CD4-positive, alpha-beta memory T cell (primary cell): ENCODE measurements around the gene ADAMTSL1. TPM values are rescaled to one million over a fixed set of nuclear protein-coding genes. Genes with fewer than 3 reads are reported as not detected.

Source experiments
- CTCF ChIA-PET: fragments of 350-600 bp; sonication (Branson Sonifier 250); formaldehyde crosslinking; loops from one replicate; lab custom pipeline; 2021; ENCODE audit warnings: inconsistent platforms; ENCODE audit not compliant: partially characterized antibody; lab: Charles Lee
- POLR2A ChIA-PET: fragments of 350-600 bp; sonication (Branson Sonifier 250); formaldehyde crosslinking; loops from one replicate; lab custom pipeline; 2021; ENCODE audit not compliant: partially characterized antibody; lab: Charles Lee
- DNase-seq, 5 donors: peaks; one replicate each; pipeline versions ENCODE4 v3.0.0 to v3.0.0-alpha.2; 2020 to 2022; ENCODE audit warnings: mixed read lengths in 1 of 5
- H3K27ac ChIP-seq: one replicate; pipeline ENCODE4 v1.7.0; 2013; ENCODE audit warnings: low read depth, low read length
- H3K27me3 ChIP-seq: 2 replicates; pipeline ENCODE4 v1.7.0; 2013; ENCODE audit warnings: mild to moderate bottlenecking, low read length, moderate library complexity; ENCODE audit not compliant: insufficient read depth
- H3K36me3 ChIP-seq: 2 replicates; pipeline ENCODE4 v1.7.0; 2013; ENCODE audit warnings: mild to moderate bottlenecking, low read length, moderate library complexity; ENCODE audit not compliant: insufficient read depth
- H3K4me1 ChIP-seq: 2 replicates; pipeline ENCODE4 v1.7.0; 2013; ENCODE audit warnings: mild to moderate bottlenecking, low read length, moderate library complexity; ENCODE audit not compliant: insufficient read depth
- H3K4me3 ChIP-seq, 2 donors: one replicate each; pipeline ENCODE4 v1.7.0; 2013; ENCODE audit warnings: low read length in 2 of 2, mild to moderate bottlenecking in 1 of 2
- H3K9me3 ChIP-seq, 2 donors: one replicate each; pipeline ENCODE4 v1.7.0; 2013; ENCODE audit warnings: low read length in 2 of 2, control low read depth in 1 of 2; ENCODE audit not compliant: control insufficient read depth in 1 of 2
- H3K27ac Mint-ChIP-seq, 7 donors: one replicate each; pipeline ENCODE4 v1.8.0; 2020 to 2021; ENCODE audit warnings: mixed read lengths in 7 of 7, mild to moderate bottlenecking in 6 of 7, inconsistent platforms in 3 of 7, moderate library complexity in 3 of 7
- H3K27me3 Mint-ChIP-seq, 2 donors: one replicate each; pipeline ENCODE4 v1.8.0; 2020 to 2021; ENCODE audit warnings: mixed read lengths in 2 of 2
- H3K36me3 Mint-ChIP-seq, 2 donors: one replicate each; pipeline ENCODE4 v1.8.0; 2020 to 2021; ENCODE audit warnings: mixed read lengths in 2 of 2, inconsistent platforms in 1 of 2, mild to moderate bottlenecking in 1 of 2
- H3K4me1 Mint-ChIP-seq, 4 donors: one replicate each; pipeline ENCODE4 v1.8.0; 2020 to 2021; ENCODE audit warnings: mixed read lengths in 4 of 4, mild to moderate bottlenecking in 1 of 4
- H3K4me3 Mint-ChIP-seq, 8 donors: one replicate each; pipeline ENCODE4 v1.8.0; 2020 to 2021; ENCODE audit warnings: mixed read lengths in 8 of 8, mild to moderate bottlenecking in 7 of 8, moderate library complexity in 6 of 8, inconsistent platforms in 3 of 8
- H3K9me3 Mint-ChIP-seq, 8 donors: one replicate each; pipeline ENCODE4 v1.8.0; 2020 to 2021; ENCODE audit warnings: mixed read lengths in 8 of 8, mild to moderate bottlenecking in 5 of 8, inconsistent platforms in 3 of 8, moderate library complexity in 1 of 8
- intact Hi-C: fragments of 100-400 bp; cut with micrococcal nuclease; formaldehyde crosslinking; loops from one replicate; pipeline ENCODE4 v1.15.1; 2023
- polyA plus RNA-seq, 2 donors: library from polyadenylated mRNA; unstranded; fragments of 300-500 nt; fragmentation: Illumina TruSeq; gene quantifications; one replicate each; pipeline ENCODE4 v1.2.3, GENCODE V29; 2021
- total RNA-seq, 2 experiments: library from RNA; stranded (reverse); gene quantifications; one replicate each; pipeline ENCODE4 v1.2.3, GENCODE V29; 2021

ADAMTSL1 gene
- total and polyA plus RNA-seq, 4 experiments from 2014 or later = not detected

DNA sequence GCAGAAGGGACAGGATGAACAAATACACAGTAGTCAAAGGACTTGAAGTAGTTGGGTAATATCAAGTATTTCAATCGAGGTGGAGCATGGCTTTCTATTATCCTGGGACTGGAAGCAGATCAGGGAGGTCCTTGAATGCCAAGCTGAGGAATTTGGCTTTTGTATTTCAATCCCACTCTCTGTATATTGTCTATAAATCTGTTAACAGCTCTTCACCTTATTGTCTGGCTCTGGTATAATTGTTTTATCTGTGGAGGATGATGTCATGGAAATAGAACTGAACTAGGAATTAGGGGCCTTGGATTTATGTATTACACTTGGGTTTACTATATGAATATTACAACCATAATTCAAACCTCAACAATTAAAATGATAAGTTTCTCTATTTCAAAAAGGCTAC is 6.3 kb upstream of the ADAMTSL1 start:
- no peaks in the 10 kb centered on the region for H3K4me1 Mint-ChIP-seq
- intact Hi-C loops = no loop called here
- no peaks in the 10 kb centered on the region for H3K27me3 ChIP-seq
- H3K36me3 Mint-ChIP-seq = no peaks in the 10 kb centered on the region
- no peaks in the 10 kb centered on the region for H3K36me3 ChIP-seq
- H3K27ac ChIP-seq = no peak overlapping the region
- no peak for DNase-seq
- POLR2A ChIA-PET = no interaction called here
- H3K9me3 ChIP-seq = no peaks in the 10 kb centered on the region
- peaks cover 0 to 13% (median 0%) of the 10 kb centered on the region in 8 donors for H3K9me3 Mint-ChIP-seq
- no peaks in the 10 kb centered on the region for H3K4me1 ChIP-seq
- no peak overlapping the region for H3K4me3 ChIP-seq
- no peak overlapping the region for H3K27ac Mint-ChIP-seq
- H3K4me3 Mint-ChIP-seq = no peak overlapping the region
- CTCF ChIA-PET = no interaction called here
- H3K27me3 Mint-ChIP-seq = peaks cover 2 to 4% of the 10 kb centered on the region in 2 donors

DNA sequence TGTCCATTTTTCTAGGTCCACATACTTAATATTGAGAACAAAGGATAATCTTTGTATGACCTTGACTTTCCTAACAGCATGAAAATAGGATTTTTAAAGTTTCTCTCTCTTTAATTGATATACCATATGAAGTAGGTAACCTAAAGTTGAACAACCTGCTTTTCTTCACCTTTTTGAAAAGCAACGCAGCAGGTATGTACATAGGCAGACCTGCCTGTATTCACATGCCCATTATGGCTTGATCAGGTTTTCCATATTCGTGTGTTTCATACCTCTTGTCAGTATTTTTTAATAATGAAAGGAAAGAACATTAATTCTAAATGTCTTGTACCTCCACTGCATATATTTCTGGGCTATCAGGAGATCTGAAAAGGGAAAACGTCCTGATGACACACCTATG is 1.5 kb upstream of the ADAMTSL1 start:
- intact Hi-C loops = no loop called here
- H3K4me3 ChIP-seq = no peak overlapping the region
- no peaks in the 10 kb centered on the region for H3K9me3 ChIP-seq
- no peak overlapping the region for H3K27ac ChIP-seq
- no peaks in the 10 kb centered on the region for H3K36me3 ChIP-seq
- no peaks in the 10 kb centered on the region for H3K4me1 ChIP-seq
- no peak overlapping the region for H3K27ac Mint-ChIP-seq
- no peaks in the 10 kb centered on the region for H3K36me3 Mint-ChIP-seq
- CTCF ChIA-PET = interaction anchor here (0.6 to 1.7 kb wide), 2 partner anchors 29 to 161 kb away, joined by 3 to 4 read pairs; no protein-coding TSS in a partner anchor
- H3K4me3 Mint-ChIP-seq = no peak overlapping the region
- peaks cover 0 to 5% (median 0%) of the 10 kb centered on the region in 4 donors for H3K4me1 Mint-ChIP-seq
- H3K27me3 Mint-ChIP-seq = peaks cover 3 to 6% of the 10 kb centered on the region in 2 donors
- POLR2A ChIA-PET = no interaction called here
- no peak for DNase-seq
- no peaks in the 10 kb centered on the region for H3K27me3 ChIP-seq
- H3K9me3 Mint-ChIP-seq = peaks cover 0 to 9% (median 0%) of the 10 kb centered on the region in 8 donors

DNA sequence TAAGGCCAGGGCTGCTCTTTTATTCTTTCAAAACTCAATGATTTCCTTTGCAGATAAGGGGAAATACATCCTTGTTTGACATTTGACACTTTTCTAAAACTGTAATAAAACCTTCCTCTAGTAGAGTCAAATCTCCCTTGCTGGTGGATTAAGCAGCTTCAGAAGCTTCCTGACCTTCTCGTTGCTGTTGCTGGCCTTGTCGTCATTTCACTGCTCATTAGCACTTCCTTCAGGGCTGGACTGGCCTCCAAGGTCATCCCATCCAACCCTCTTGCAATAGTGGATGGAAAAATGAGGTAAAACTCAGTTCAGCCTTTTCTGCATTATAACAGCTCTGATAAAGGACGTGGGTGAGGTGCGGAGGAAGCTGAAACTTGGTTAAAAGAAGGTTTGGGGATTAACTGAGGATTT is 1.1 kb upstream of the ADAMTSL1 start:
- Mint-ChIP-seq H3K4me1 (peaks cover 0 to 5% (median 0%) of the 10 kb centered on the region in 4 donors), H3K36me3 (no peaks in the 10 kb centered on the region), H3K27me3 (peaks cover 3 to 9% of the 10 kb centered on the region in 2 donors), H3K27ac (no peak overlapping the region), H3K4me3 (no peak overlapping the region), H3K9me3 (peaks cover 0 to 9% (median 0%) of the 10 kb centered on the region in 8 donors)
- H3K4me3 ChIP-seq = no peak overlapping the region
- intact Hi-C loops = no loop called here
- no peaks in the 10 kb centered on the region for H3K9me3 ChIP-seq
- ChIA-PET CTCF (no interaction called here), POLR2A (no interaction called here)
- no peak overlapping the region for H3K27ac ChIP-seq
- no peaks in the 10 kb centered on the region for H3K27me3 ChIP-seq
- no peaks in the 10 kb centered on the region for H3K4me1 ChIP-seq
- H3K36me3 ChIP-seq = no peaks in the 10 kb centered on the region
- DNase-seq = no peak

DNA sequence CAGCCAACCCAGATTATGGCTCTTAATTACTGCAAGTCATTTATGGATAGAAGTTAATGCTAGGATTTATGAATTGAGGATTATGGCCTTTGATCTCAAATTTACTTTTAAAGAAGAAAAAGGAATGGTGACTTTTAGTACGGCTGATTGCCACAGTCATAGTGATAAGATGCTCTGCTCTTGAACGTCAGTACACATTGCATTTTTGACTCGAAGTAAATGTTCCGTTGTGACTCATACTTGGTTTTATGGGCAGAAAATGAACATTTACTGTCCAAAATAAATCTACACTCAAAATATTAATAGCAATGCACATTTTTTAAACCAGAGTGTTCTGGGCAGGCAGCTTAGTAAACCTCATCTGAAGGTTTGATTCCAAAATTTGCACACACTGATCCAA is 830 bp downstream of the ADAMTSL1 start:
- no peaks in the 10 kb centered on the region for H3K4me1 ChIP-seq
- H3K9me3 ChIP-seq = no peaks in the 10 kb centered on the region
- H3K4me1 Mint-ChIP-seq = peaks cover 0 to 5% (median 0%) of the 10 kb centered on the region in 4 donors
- POLR2A ChIA-PET = no interaction called here
- DNase-seq = no peak
- H3K4me3 ChIP-seq = no peak overlapping the region
- peaks cover 0 to 5% (median 0%) of the 10 kb centered on the region in 8 donors for H3K9me3 Mint-ChIP-seq
- peaks cover 2 to 9% of the 10 kb centered on the region in 2 donors for H3K27me3 Mint-ChIP-seq
- no peaks in the 10 kb centered on the region for H3K27me3 ChIP-seq
- intact Hi-C loops = no loop called here
- H3K27ac Mint-ChIP-seq = no peak overlapping the region
- no peak overlapping the region for H3K4me3 Mint-ChIP-seq
- no peaks in the 10 kb centered on the region for H3K36me3 Mint-ChIP-seq
- H3K27ac ChIP-seq = no peak overlapping the region
- H3K36me3 ChIP-seq = no peaks in the 10 kb centered on the region
- CTCF ChIA-PET = no interaction called here

DNA sequence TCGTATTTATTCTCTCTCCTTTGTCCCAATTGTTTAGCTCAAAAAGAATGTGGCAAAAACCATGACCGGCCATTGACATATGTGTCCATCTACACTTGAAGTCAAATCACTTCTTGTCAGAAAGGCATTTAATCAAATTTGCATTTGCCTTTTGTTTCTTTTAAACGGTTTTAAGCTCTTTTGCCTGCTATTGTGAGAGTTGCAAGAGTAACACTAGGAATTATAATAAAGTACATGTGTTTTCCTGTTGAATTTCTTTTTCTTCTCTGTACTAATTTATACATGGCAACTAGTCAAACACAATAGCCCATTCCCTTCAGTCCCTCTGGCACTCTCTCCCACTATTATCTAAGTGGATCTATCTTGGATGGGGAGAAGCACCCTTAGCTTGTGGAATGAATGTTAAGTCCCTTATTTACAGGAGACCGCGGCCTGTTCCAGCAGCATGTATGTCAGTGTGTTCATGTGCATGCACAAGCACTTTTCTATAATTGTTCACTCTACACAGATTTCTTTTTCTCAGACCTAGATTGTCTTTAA is 3.2 kb downstream of the ADAMTSL1 start:
- ChIA-PET CTCF (no interaction called here), POLR2A (no interaction called here)
- Mint-ChIP-seq H3K9me3 (no peaks in the 10 kb centered on the region), H3K27me3 (peaks cover 2 to 9% of the 10 kb centered on the region in 2 donors), H3K4me1 (peaks cover 0 to 5% (median 0%) of the 10 kb centered on the region in 4 donors), H3K27ac (no peak overlapping the region), H3K36me3 (no peaks in the 10 kb centered on the region), H3K4me3 (no peak overlapping the region)
- no peak for DNase-seq
- intact Hi-C loops = no loop called here
- H3K4me3 ChIP-seq = no peak overlapping the region
- H3K27me3 ChIP-seq = no peaks in the 10 kb centered on the region
- H3K4me1 ChIP-seq = no peaks in the 10 kb centered on the region
- no peak overlapping the region for H3K27ac ChIP-seq
- H3K36me3 ChIP-seq = no peaks in the 10 kb centered on the region
- no peaks in the 10 kb centered on the region for H3K9me3 ChIP-seq

DNA sequence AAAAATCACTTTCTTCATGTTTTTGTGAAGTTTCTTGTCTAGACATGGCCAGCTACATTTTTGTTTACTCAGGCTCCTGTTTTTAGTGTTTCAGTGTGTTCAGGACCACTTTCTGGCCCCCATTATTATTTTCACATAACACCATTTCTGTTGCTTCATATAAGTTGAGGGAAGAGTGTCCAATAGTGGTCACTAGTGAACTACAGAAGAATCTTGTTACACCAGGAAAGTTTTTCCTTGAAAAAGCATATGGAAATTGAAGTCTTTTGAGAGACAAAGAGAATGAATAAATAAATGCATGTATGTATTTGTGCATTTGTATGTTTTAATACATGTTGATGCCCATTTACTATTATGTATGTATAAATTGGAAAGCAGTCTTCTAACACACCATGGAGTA is 3.8 kb downstream of the ADAMTSL1 start:
- CTCF ChIA-PET = no interaction called here
- H3K9me3 Mint-ChIP-seq = no peaks in the 10 kb centered on the region
- Histone ChIP-seq H3K27me3 (no peaks in the 10 kb centered on the region), H3K4me3 (no peak overlapping the region), H3K36me3 (no peaks in the 10 kb centered on the region), H3K27ac (no peak overlapping the region), H3K9me3 (no peaks in the 10 kb centered on the region), H3K4me1 (no peaks in the 10 kb centered on the region)
- no peak for DNase-seq
- no peak overlapping the region for H3K4me3 Mint-ChIP-seq
- intact Hi-C loops = no loop called here
- peaks cover 2 to 9% of the 10 kb centered on the region in 2 donors for H3K27me3 Mint-ChIP-seq
- peaks cover 0 to 5% (median 0%) of the 10 kb centered on the region in 4 donors for H3K4me1 Mint-ChIP-seq
- no peaks in the 10 kb centered on the region for H3K36me3 Mint-ChIP-seq
- no peak overlapping the region for H3K27ac Mint-ChIP-seq
- POLR2A ChIA-PET = no interaction called here

DNA sequence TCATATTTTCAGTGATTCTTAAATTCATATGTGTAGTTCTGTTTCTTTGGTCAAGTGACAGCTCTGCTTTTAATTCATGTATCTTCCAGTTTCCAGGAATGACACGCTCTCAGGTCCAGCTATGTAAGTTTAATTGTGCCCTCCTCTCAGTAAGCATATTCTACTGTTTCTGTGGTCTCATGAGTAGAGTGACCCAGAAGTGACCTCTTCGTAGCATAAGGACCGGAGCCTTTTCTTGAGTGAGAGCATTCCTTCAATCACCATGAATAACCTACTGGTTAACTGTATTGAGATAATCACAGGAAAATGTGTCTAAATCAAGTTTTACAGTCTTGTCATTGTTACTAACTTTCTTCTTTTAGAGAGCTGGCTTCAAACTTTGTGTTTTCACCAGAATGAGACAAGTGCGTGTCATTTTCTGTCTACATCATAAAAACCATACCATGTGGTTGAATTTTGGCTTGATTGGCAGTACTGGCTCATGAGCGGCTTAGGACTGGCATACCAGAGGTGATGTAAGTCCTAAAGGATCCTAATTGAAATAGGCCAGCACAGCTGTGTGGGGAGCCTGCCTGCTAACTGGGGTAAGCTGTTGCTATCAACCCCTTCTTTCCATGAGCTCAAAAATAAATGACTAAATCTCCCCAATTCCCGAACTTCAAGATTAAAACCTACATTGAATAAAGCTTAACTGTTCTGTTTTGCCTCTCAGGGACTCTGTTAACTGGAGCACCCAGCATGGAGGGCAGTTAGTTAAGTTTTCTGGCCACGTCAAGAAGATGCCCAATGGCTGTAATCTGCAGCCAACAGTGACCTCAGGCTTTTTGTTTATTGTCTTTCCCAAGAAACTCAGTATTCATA is 4.8 kb downstream of the ADAMTSL1 start:
- Mint-ChIP-seq H3K27ac (no peak overlapping the region), H3K4me1 (peaks cover 0 to under 1% (median 0%) of the 10 kb centered on the region in 4 donors), H3K4me3 (no peak overlapping the region), H3K9me3 (no peaks in the 10 kb centered on the region), H3K27me3 (peaks cover 0 to 9% of the 10 kb centered on the region in 2 donors), H3K36me3 (no peaks in the 10 kb centered on the region)
- no peaks in the 10 kb centered on the region for H3K36me3 ChIP-seq
- intact Hi-C loops = no loop called here
- no peak overlapping the region for H3K27ac ChIP-seq
- H3K4me1 ChIP-seq = no peaks in the 10 kb centered on the region
- H3K9me3 ChIP-seq = no peaks in the 10 kb centered on the region
- no peak for DNase-seq
- no peaks in the 10 kb centered on the region for H3K27me3 ChIP-seq
- POLR2A ChIA-PET = no interaction called here
- no peak overlapping the region for H3K4me3 ChIP-seq
- CTCF ChIA-PET = no interaction called here
